Mucosa of gallbladder (tissue), 1 donor: ENCODE results near the gene VPS29. TPM values are rescaled to one million over a fixed set of nuclear protein-coding genes. Genes with fewer than 3 reads are reported as not detected.

Source experiments
- DNase-seq: peaks from one replicate; pipeline ENCODE4 v3.0.0-alpha.2; 2020; ENCODE audit warnings: low spot score
- total RNA-seq: library from RNA; stranded (reverse); gene quantifications from one replicate; pipeline ENCODE4 v1.2.1, GENCODE V29; 2021
- donor health status: DM: no; HTN: no; CAD: no.

The VPS29 gene
- total RNA-seq, 1 donor from 2014 or later, result 85.6 TPM

- no peak for DNase-seq
Measured at GRCh38 chr12:110444455-110444854, 57.5 kb downstream of the VPS29 start.

Other genes with a start within 250 kb of the VPS29 start
- gene ATP2A2, start 220.9 kb downstream of the VPS29 start, total RNA-seq, result 248 TPM
- gene ANAPC7, start 98.4 kb downstream of the VPS29 start, total RNA-seq, result 43.0 TPM
- 195 TPM for gene ARPC3, start 51.8 kb downstream of the VPS29 start, total RNA-seq
- 21.3 TPM for gene GPN3, start 33.9 kb downstream of the VPS29 start, total RNA-seq
- gene FAM216A, start 33.3 kb downstream of the VPS29 start, total RNA-seq, result 4.1 TPM
- 0.35 TPM for gene RAD9B, start 220 bp upstream of the VPS29 start, total RNA-seq
- gene PPTC7, start 81.2 kb upstream of the VPS29 start, total RNA-seq, result 18.2 TPM
- 61.5 TPM for gene TCTN1, start 112.0 kb upstream of the VPS29 start, total RNA-seq
- gene HVCN1, start 187.0 kb upstream of the VPS29 start, total RNA-seq, result 7.1 TPM
- 101 TPM for gene PPP1CC, start 240.8 kb upstream of the VPS29 start, total RNA-seq